Stomach (tissue), 4 donors: ENCODE results near the gene ATRNL1.

Experiments
- EP300 ChIP-seq: sonication (generic); formaldehyde crosslinking; IDR thresholded peaks from one replicate; pipeline ENCODE4 v1.6.1; 2017; ENCODE audit warnings: antibody characterized with exemption
- POLR2A ChIP-seq, 4 donors: fragments of 450-650 bp; IDR thresholded peaks; one replicate each; pipeline ENCODE4 v1.6.1; 2016; ENCODE audit warnings: antibody characterized with exemption in 4 of 4, control low read depth in 2 of 4, mild to moderate bottlenecking in 1 of 4, moderate library complexity in 1 of 4
- POLR2AphosphoS5 ChIP-seq, 3 donors: sonication (generic); formaldehyde crosslinking; IDR thresholded peaks; one replicate each; pipeline ENCODE4 v1.6.1; 2016; ENCODE audit warnings: antibody characterized with exemption in 3 of 3
- TF ChIP-seq, protein P1 (sequence below), 7 experiments: fragments of 450-650 bp in 4 of 7; fragments of 200-600 bp in 3 of 7; sonication (generic) in 3 of 7; IDR thresholded peaks; one replicate each; pipeline ENCODE4 v1.5.1; 2016 to 2019; ENCODE audit warnings: antibody characterized with exemption in 7 of 7, control low read depth in 2 of 7, mild to moderate bottlenecking in 1 of 7

DNA sequence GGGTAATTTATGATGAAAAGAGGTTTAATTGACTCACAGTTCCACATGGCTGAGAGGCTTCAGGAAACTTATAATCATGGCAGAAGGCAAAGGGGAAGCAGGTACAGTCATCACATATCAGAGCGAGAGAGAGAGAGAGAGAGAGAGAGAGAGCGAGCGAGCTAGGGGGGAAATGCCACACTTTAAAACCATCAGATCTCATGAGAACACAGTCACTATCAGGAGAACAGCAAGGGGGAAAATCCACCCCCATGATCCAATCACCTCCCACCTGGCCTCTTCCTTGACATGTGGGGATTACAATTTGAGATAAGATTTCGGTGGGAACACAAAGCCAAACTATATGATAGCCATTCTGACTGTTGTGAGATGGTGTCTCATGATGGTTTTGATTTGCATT, 603.6 kb downstream of the ATRNL1 start:
- no peak for TF ChIP-seq EP300
- TF ChIP-seq, protein P1, sequence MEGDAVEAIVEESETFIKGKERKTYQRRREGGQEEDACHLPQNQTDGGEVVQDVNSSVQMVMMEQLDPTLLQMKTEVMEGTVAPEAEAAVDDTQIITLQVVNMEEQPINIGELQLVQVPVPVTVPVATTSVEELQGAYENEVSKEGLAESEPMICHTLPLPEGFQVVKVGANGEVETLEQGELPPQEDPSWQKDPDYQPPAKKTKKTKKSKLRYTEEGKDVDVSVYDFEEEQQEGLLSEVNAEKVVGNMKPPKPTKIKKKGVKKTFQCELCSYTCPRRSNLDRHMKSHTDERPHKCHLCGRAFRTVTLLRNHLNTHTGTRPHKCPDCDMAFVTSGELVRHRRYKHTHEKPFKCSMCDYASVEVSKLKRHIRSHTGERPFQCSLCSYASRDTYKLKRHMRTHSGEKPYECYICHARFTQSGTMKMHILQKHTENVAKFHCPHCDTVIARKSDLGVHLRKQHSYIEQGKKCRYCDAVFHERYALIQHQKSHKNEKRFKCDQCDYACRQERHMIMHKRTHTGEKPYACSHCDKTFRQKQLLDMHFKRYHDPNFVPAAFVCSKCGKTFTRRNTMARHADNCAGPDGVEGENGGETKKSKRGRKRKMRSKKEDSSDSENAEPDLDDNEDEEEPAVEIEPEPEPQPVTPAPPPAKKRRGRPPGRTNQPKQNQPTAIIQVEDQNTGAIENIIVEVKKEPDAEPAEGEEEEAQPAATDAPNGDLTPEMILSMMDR (IDR thresholded peaks at IDR 0.05) = no peak
- no peak for TF ChIP-seq POLR2A (IDR thresholded peaks at IDR 0.05)
- no peak for TF ChIP-seq POLR2AphosphoS5 (IDR thresholded peaks at IDR 0.05)
